Measurements from ENCODE around the gene GRIA1.

Gene GRIA1

DNA sequence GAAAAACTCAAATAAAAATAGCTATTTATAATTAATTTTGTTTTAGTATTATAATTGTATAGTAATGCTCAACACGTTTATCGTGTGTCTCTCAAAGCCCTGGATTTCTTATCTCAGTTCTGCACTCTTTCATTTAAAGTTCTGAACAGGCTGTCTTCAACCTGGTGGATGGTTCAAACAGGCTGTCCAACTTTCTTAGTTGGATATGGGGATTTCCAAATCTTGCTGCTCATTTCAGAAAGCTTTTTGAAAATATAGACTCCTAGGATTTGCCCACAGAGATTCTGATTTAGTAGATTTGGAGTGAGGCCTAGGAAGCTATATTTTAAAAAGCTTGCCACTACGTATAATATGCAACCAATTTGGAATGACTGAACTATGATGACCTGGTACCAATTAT is 120.3 kb downstream of the GRIA1 start:
- FAIRE-seq (no peak), DNase-seq (ENCODE audit: low spot score) (no peak)

DNA sequence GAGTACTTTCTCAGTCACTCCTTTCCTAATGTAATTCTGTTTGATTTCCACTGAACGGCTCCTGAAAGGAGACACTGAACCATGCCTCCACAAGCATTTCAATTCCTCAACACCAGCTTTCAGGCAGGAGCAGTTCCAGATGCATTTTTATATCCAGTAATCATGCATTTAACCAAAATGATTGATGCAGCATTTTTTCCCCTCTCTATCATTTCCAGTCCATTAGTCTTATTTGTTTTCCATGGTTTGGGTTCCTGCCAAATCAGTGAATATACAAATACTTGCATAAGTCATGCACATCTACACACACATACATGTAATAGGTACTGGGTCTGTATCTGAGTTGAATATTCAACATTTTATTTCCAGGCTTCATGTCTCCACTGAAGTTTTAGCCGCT is 122.7 kb downstream of the GRIA1 start:
- FAIRE-seq: no peak
- no peak for DNase-seq (ENCODE audit: low spot score)

DNA sequence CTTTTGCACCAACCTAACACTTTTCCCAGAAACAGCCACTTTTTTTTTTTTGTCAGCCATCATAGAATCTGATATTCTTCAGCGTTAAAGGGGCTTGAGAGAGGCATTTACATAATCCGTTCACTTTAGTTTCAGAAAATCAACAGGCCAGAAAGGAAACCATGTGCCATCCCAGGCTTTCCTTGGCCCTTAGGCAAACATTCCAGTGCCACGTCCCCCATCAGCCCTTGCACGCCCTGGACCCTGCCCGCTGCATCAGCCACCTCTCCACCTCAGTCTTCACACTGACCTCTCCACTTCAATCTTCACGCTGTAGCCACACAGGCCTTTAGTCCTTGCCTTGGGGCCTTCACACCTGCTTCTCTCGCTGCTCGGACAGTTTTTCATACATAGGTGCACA is 123.2 kb downstream of the GRIA1 start:
- FAIRE-seq (no peak), DNase-seq (ENCODE audit: low spot score) (no peak)

DNA sequence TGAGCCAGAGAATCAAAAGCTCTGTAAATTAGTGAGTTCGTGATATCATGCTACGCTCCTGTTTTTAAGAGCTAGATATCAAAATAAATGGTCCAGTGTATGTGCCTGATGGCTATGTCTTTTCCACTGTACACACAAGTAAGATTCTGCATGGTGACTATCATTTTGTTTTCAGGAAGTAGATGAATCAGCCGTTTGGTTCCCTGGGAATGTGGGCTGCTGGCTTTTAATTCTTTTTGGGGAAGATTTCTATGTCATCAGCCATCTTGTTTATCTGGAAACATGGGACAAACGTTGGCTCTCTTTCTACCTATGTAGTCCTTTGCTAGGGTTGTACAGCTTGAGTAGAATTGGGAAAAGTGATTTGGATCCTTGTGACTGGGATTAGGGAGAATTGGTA is 126.7 kb downstream of the GRIA1 start:
- FAIRE-seq (no peak), DNase-seq (ENCODE audit: low spot score) (no peak)

DNA sequence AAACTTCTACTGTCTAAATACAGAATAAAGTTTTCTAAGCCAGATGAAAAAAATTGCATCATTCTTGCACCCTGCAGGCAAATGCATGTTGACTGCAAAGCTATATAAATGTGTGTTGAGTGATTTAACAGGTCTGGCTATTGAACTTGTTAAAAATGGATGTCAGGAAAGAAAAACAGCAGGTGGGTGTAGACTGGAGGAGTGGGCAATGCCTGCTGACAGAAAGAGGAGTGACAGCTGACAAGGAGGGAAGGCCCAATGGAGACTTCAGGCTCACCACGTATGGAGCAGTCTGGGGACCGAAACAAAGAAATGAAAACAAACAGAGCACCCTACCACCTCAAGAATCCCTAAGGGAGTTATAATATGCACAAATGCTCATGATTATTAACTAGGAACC is 127.8 kb downstream of the GRIA1 start:
- FAIRE-seq (no peak), DNase-seq (ENCODE audit: low spot score) (no peak)

DNA sequence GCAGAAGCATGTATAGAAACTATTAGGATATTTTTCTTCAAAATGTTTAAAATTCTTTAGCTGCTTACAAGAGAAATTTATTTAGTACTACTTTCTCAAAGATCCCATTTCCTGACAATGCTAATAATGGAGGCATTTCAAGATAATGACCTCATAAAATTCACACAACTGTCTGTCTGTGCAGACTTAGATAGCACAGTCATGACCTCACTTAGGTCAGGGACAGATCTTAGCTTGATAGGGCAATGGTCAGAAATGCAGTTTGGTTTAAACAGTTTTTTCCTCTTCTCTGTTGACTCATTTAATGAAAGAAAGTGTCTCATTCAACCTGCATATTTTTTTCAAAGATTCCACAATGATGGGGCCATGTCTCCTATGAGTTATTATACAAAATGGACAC is 128.4 kb downstream of the GRIA1 start:
- FAIRE-seq (no peak), DNase-seq (ENCODE audit: low spot score) (peak; percentile 11)

DNA sequence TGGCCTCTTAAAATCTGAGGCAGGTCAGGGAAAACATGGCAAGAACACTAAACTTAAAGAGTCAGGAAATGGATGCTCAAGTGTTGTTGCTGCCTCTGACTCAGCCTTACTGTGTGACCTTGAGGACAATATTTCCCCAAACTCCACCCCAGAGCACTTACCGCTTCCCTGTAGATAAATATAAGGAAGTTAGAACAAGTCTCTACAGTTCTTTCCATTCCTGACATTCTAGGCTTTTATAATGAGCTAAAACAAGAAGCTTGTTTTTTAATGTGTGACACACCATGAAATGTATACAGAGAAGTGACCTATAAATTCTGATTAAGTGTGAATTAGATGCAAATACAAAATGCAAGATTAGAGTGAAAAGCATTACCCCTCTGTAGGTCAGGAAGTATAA is 129.3 kb downstream of the GRIA1 start:
- DNase-seq (ENCODE audit: low spot score) (no peak), FAIRE-seq (no peak)

DNA sequence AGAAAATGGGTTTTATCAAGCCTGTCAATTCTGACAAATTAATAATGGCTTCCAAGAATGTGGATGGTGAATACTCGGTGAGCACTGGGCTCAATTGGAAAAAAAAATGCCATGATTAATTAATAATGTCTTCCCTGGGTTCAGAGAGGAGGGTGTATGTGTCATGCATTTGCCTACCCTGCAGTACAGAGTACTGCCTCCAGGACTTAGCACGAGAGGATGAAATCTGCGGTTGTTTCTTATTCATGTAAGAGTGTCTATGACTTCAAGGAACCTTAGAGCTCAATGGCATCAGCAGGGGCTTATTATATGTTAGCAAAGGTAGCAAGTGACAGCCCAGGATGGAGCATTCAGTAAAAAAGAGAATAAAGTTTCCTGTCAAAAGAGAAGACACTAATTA is 132.7 kb downstream of the GRIA1 start:
- FAIRE-seq: no peak
- DNase-seq (ENCODE audit: low spot score): no peak

DNA sequence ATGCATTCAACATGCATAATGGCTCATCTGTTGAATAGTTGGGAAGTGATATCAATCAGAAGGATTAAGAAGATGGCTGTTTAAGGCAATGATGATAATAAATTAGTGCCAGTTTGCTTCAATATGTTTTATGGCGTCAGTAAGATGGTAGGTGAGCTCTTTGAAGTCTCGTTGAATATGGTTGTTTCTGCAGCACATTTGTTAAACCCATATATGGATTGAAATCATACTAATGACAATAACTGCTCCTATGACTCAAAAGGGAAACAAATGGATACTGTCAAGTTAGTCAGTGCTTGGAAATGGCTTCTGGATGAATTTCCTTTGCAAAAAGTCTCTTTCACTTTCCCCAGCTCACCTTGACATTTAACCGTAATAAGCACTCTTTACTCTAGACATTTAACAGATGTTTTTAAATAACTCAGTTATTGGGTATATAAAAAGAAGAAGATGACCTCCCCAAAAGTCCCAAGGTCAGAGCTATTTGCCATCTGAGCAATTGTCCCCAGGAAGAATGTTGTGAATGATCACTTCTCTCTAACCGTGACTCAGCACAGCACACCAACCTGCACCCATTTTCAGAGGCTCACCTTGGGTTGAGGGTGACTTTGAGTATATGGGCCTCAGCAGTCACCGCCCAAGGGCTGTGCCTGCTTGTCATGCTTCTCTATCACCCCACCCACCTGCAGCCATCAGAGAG is 133.4 kb downstream of the GRIA1 start:
- FAIRE-seq: no peak
- no peak for DNase-seq (ENCODE audit: low spot score)

DNA sequence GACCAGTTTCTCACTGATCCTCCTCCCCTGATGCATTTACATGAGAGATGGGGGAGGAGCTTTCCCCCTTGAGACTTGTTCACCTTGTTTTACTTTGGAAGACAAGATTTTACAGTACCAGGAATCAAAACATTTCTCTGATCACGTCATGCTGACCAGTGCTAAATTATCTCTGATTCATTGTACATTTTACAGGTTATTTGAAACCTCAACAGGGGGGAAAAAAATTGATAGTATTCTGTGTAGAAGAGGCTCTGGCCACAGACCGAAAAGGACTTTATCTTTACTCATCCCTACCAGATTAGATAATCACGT is 133.9 kb downstream of the GRIA1 start:
- DNase-seq (ENCODE audit: low spot score): no peak
- no peak for FAIRE-seq

DNA sequence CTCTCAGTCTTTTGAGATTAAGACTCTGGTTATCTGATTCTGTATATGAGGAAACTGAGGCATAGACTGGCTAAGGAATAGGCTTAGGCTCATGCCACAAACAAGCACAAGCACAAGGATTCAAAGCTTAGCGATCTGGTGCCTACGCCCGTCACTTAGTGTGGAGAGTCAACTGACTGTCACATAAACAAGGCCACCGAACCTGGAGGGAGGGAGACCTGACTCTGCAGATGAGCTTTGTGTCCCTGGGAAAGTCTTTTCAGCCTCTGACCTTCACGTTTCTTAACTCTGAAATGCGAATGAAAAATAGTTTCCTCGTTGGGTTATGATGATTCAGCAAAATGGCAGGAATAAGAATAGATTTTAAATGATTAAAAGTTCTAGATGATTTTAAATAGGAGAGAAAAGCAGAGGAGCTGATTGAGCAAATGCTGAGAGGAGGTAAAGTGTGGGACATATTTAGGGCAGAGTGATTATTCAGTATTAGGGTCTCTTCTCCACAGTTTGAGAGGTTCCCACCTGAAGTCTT is 135.4 kb downstream of the GRIA1 start:
- no peak for FAIRE-seq
- DNase-seq (ENCODE audit: low spot score): no peak

DNA sequence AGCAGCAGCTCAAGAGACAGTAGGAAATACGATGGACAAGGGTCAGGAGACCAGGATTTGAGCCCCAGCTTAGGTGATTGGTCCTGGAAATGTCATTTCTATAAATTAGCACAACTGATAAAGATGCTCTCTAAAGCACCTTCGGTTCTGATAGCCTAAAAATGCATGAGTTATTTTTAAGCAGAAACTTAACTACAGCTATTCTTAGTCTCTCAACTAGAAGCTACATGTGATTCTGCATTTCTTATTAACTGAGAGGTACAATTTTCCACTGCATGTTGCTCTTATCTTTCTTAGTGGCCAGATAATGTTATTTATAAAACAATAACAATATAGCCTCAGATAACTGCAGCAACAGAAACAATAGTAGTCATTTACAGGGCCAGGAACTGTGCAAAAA is 136.4 kb downstream of the GRIA1 start:
- DNase-seq (ENCODE audit: low spot score) (no peak), FAIRE-seq (no peak)

DNA sequence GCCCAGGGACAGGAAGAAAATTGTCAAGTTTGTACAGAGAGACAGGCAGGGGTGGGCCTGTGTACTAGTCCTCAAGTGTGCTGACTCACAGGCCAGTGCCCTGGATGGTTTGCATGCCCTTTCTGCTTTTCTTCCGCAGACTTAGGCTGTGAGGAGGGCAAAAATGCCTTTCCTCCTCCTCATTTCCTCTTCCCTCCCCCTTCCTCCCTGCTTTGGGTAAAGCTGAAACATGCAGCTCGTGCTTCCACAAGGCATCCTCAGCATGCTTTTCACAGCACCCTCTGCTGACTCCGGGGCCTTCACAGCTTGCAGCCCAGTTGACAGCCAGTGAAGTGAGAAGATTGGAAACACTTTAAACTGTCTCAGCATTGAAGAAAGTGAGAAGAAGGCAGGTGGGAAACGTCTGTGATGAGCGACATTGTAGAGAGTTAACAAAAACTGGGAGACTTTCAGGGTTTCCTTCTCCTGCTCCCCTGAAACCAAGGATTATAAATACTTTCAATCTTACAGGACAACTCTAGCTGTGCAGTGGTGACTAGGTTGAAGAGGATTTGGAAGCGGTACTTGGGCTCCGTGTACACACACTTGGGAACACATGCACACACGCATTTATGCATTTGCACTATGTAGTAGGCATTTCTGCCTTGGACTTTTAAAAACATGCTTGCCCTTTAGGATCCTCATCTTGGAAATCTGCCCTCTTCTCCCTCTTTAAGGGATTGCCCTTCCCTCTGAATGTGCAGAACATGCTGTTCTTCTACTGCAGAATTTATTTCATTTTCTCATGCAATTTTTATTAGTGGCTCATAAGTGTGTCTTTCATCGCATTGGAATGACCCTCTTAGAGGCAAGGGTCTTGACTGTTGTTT is 138.8 kb downstream of the GRIA1 start:
- FAIRE-seq (peak; percentile 77), DNase-seq (ENCODE audit: low spot score) (peak; percentile 83)

DNA sequence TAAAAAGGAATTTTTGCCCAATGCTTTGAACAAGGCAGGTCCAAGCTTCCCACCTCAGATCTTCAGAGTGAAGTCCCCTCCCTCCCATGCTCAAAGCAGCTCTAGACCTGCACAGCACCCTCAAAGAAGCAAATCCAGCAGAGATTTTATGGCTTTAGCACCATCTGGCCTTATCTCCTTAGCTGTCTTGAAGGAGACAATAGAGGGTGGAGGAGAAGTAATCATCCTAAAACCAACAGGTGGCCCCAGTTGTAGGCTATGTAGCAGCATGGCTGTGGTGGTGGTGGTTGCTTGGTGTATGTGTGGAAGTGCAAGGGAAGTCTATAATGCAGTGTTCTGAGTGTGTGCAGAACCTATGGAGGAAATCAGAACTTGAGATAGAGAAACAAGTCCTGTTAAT is 140.1 kb downstream of the GRIA1 start:
- DNase-seq (ENCODE audit: low spot score) (no peak), FAIRE-seq (no peak)

DNA sequence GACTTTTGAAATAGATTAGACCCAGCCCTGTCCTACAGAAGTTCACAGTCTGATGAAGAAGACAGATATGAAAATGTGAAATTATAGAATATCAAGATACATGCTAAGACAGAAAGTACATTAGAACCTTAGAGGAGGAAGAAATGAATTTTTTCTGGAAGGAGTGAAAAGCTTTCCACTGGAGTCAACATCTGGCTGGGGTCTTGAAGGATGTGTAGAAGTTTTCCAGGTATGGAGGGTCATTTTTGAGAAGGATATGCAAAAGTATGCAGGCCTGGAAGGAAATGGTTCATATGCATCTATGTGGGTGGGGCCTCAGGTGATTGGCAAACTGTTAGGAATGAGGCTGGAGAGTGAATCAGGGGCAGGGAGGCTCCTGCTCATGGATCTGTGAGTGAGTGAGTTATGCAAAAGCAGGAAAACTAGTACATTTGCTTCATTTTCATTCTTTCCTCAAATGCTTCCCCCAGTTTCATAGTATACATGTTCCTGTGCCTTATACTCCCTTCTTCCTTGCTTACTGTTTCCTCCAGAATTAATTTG is 142.3 kb downstream of the GRIA1 start:
- DNase-seq (ENCODE audit: low spot score) (no peak), FAIRE-seq (no peak)

DNA sequence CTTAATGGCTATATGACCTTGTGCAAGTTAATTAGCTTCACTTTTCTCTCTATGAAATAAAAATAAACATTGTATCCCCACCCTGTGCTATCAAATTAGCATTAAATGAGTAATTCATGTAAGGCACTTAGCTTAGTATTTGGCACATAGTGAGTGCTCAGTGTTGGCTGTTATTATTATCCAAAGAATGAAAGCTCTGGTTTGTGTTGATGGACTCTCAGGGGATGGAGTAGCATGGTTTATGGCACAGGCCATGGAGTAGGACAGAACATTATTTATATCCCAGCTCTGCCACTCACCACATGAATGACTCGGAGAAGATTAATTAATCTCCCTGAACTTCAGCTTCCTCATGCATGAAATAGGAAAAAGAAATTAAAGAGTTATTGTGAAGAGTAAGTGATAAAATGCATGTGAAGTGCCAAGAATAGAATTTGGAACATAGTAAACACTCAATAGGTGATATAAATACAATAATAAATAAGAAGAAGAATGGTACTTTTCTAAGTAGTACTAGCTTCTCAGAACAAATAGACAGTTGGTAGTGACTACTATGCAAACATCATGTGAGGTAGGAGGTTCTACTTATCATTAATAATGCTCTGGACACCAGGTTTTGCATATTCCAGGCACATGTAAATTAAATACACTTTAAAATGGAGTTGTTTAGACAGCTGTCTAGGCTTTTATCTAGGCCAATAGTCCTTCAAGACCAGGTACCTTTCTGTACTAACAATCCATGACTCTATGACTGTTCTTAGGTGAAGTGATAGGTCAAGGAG is 146.4 kb downstream of the GRIA1 start:
- DNase-seq (ENCODE audit: low spot score) (no peak), FAIRE-seq (no peak)

DNA sequence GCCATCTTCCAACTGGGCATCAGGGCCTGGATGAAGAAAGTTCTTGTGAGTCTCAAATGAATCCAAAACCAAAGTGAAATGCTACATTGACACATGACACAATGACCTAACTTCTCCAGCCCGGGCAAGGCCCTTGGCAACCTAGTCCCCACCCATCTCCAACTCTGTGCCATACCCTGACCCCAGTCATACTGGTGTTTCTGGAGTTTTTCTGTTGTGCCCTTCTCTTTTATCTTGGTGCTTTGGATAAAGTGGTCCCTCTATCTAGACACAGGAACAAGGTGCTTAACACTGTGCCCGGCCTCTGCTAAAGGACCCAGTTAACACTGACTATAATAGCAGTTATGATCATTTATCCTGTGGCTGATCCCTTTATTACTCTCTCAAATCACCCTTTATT is 149.8 kb downstream of the GRIA1 start:
- no peak for DNase-seq (ENCODE audit: low spot score)
- no peak for FAIRE-seq

DNA sequence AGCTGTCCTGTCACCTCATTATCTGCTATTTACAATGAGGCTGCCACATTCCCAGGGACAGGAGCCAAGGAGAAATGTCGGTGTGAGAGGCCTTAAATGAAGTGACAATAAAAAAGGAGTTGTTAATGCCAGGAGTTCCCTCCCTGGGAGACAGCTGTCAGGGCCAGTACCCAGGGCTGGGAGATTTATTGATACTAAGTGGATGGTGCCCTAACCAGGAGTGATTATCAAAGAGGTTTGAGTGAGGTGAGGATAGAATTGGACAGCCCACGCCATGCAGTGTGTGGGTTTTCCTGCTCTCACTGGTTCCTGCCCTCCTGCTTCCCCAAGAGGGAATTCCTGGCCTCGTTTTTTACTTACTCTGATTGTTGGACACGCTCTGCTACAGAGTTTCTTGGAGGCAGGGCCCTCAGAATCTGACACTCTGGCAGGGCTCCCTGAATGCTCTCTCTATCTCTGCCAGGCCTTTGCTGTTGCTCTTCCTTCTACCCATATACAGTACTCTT is 150.8 kb downstream of the GRIA1 start:
- no peak for FAIRE-seq

DNA sequence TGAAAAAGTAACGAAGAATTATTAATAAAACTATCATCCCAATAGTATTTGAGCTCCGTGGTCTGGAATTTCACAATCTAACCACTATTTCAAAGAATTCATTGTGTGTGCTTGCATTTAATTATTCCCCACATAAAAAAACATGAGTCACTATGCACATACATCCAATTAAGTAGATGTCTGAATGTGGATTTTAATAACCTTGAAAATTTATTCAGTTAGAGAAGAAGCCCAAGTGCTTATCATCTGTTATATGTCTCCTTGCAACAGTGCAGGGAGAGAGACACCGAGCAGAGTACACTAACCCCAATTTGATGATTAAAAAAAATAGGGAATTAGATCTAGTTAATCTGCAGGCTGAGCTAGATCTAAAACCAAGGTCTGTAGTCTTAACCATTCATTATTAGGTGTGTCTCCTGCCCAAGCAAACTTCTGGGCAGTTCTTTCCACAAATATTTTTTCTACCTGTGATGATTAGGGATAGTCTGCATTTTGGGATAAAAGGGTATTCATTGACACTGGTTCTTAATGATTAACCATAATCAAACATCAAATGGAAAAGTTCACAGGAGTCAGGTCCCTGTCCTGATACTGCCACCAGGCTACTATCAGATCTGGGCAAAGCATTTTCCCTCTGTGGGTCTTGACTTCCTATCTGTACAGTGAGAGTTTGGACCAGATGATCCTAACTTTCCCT is 164.2 kb downstream of the GRIA1 start:
- FAIRE-seq: no peak
- no peak for DNase-seq (ENCODE audit: low spot score)

More for the DNA sequence above, 150.8 kb downstream of the GRIA1 start:
- no peak for DNase-seq (ENCODE audit: low spot score)

DNA sequence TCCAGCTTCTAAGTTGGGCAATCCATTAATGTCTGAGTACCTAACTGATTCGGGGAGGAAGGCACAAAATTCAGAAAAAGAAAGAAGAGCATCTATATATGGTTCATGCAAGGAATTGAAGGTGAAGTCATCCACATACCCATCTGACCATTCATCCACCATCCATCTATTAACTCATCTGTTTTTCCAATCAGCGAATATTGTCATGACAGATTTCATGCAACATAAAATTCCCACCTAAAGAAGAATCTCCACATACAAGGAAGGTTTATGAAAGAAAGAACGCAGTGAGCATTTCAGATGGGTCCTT is 164.7 kb downstream of the GRIA1 start:
- no peak for DNase-seq (ENCODE audit: low spot score)
- no peak for FAIRE-seq

DNA sequence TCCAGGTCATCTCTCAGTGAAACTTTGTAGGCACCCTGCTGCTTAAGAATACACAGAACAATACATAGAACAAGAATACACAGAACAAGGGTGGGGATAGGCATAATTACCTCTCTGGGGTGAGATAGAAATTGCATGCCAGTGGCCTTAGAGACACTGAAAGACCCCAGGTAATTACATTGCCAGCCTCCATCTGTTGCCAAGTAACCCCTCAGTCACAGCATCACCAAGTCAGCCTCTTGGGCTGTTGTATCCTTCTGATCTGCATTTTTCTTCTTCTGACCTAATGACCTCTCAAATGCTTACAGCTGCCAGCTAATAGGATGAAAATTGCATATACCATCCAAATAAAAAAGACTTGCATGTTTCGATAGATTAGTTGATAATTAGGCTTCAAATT is 167.7 kb downstream of the GRIA1 start:
- DNase-seq (ENCODE audit: low spot score): no peak

More for the DNA sequence above, 167.7 kb downstream of the GRIA1 start:
- no peak for FAIRE-seq
